Measurements from ENCODE around the gene TMEM200A.

DNA sequence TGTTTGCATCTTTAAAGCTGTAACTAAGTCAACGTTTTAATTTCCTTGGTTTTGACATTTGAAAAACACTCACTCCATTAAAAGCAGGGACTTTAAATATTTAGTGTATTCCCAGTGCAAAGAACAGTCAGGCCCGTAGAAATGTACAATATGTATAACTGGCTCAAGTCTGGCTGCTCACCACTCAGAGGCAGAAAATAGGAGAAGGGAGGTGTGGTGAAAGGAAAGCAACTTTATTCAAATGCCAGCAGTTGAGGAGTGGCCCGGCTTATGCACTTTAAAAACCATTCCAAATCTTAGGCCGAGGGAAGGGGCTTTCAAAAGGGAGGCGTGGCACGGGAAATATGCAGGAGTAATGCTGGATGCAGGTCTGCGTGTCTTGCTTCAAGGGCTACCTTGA lies 120.6 kb downstream of the TMEM200A start:
- TF ChIP-seq, protein P1, sequence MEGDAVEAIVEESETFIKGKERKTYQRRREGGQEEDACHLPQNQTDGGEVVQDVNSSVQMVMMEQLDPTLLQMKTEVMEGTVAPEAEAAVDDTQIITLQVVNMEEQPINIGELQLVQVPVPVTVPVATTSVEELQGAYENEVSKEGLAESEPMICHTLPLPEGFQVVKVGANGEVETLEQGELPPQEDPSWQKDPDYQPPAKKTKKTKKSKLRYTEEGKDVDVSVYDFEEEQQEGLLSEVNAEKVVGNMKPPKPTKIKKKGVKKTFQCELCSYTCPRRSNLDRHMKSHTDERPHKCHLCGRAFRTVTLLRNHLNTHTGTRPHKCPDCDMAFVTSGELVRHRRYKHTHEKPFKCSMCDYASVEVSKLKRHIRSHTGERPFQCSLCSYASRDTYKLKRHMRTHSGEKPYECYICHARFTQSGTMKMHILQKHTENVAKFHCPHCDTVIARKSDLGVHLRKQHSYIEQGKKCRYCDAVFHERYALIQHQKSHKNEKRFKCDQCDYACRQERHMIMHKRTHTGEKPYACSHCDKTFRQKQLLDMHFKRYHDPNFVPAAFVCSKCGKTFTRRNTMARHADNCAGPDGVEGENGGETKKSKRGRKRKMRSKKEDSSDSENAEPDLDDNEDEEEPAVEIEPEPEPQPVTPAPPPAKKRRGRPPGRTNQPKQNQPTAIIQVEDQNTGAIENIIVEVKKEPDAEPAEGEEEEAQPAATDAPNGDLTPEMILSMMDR (IDR thresholded peaks at IDR 0.05) = no peak
- TF ChIP-seq POLR2A (IDR thresholded peaks at IDR 0.05) = no peak

All from body of pancreas (tissue), 4 donors.